GM10266 (cell line): ENCODE data around the gene UTY.

Experiments
- DNase-seq: peaks from one replicate; pipeline ENCODE4 v3.0.0; 2012; ENCODE audit errors: extremely low spot score
- TF ChIP-seq, protein P1 (sequence below): IDR thresholded peaks from 2 replicates; pipeline ENCODE4 v1.5.1; 2012; ENCODE audit warnings: mild to moderate bottlenecking, low read depth; ENCODE audit not compliant: control insufficient read depth, insufficient read depth; ENCODE audit errors: missing control alignments

UTY gene

DNA sequence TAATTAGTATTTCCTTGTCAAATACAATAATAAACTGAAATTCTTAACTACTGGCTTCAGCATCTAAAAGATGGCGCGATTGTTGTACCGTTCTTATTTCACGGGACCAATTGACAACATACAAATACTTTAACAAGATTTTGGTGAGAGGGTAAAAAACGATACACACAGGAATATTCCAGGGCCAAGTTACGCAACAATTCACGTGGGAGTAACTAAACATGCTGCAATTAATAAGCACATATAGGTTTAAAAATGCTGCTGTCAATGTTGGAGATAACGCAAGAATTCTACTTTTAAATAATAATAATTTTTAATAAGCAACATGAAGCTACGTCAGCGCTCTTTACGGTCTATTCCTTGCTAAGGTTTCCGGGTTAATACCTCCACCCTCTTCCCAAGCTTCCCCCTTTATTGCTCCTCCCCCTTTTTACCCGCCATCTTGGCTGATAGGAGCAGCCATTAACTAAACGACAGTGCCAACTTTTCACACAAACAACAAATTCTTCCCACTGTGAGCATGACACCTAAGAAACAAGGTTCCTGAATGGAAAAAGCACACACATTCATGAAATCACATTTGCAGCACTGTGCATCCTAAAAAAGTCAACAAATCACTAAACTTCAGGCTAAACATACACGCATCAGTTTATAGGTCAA, 1.6 kb downstream of the UTY start:
- peak; percentile 31 for DNase-seq
- TF ChIP-seq, protein P1, sequence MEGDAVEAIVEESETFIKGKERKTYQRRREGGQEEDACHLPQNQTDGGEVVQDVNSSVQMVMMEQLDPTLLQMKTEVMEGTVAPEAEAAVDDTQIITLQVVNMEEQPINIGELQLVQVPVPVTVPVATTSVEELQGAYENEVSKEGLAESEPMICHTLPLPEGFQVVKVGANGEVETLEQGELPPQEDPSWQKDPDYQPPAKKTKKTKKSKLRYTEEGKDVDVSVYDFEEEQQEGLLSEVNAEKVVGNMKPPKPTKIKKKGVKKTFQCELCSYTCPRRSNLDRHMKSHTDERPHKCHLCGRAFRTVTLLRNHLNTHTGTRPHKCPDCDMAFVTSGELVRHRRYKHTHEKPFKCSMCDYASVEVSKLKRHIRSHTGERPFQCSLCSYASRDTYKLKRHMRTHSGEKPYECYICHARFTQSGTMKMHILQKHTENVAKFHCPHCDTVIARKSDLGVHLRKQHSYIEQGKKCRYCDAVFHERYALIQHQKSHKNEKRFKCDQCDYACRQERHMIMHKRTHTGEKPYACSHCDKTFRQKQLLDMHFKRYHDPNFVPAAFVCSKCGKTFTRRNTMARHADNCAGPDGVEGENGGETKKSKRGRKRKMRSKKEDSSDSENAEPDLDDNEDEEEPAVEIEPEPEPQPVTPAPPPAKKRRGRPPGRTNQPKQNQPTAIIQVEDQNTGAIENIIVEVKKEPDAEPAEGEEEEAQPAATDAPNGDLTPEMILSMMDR = no peak

DNA sequence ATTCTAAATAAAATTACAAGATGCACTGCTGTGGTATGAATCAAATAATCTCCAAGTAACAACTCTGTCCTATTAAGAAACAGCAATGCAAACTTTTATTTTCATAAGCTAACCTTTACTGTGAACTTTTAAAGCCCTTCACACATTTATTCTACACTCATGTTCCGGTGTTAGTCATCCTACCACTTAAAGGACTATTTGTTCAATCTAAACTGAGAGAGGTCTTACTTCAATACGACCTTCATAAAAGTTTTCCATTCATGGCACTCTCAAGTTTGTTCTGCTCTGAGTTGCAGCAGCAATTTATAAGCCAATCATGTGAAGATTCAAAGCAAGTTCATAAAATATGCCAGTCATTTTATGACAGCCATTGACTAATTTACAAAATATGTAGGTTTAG, 4.8 kb downstream of the UTY start:
- TF ChIP-seq, protein P1 = no peak
- DNase-seq = no peak

DNA sequence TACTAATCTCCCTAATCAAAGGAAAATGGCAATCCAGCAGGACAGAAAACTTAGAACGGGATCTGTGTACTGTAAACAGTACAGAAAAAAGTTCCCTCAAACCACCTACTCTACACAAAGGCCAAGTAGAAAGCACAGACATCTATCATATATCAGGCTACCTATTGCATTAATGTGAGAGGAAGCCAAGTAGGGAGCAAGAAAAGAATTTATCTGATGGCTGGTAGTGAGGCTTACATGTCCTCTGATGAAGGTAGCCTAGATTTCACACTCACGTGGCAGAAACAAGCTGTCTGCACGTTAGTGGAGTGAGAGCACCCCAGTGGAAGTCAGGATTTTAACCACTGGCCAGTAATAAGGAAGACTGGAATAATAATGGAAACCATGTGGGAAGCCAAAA, 28.3 kb downstream of the UTY start:
- no peak for DNase-seq
- TF ChIP-seq, protein P1 = no peak

DNA sequence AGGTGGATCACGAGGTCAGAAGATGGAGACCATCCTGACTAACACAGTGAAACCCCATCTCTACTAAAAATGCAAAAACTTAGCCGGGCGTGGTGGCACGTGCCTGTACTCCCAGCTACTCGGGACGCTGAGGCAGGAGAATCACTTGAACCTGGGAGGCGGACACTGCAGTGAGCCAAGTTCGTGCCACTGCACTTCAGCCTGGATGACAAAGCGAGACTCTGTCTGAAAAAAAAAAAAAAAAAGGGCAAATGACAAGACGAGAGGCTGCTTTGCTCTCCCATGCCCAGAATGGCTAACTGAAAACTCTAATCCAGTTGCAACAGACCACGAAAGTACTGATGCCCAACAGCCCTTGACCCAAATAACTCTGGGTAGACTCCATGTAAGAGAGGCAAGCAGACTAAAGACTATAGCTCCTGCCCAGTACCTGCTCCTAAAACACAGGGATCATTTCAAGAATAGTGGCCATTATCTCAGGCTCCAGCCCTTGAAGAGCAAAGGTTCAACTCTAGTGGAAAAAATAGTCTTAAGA, 29.2 kb downstream of the UTY start:
- no peak for DNase-seq
- TF ChIP-seq, protein P1 = no peak

DNA sequence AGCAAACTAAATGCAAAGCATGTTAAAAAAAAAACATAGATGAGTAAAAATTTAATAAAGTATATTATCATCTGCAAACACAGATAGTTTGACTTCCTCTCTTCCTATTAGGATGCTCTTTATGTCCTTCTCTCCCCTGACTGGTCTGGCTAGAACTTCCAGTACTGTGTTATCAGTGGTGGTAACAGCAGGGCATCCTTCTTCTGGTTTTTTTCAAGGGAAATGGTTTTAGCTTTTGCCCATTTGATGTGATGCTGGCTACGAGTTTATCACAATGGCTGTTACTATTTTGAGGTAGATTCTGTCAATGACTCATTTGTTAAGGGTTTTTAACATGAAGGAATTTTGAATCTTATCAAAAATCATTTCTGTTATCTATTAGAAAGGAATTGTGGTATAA, 34.3 kb downstream of the UTY start:
- TF ChIP-seq, protein P1 = no peak

DNA sequence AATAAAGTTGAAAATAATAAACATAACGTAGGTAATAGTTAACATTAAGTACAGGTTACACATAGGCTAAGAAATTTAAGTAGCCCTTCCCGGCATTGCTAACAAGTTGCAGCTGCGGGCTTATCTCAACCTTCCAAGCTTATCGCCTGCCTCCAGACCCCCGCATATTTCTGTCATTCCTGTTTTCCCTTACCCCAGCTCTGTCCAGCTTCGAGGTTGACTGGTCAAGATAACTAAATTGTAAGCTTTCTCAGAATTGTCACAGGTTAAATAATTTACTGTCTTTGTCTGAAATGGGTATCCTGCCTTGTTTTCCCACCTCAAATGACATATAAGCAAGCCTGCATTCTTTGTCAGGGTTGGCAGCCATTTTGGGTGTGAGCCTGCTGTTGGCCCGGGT, 36.7 kb downstream of the UTY start:
- TF ChIP-seq, protein P1 = no peak
- DNase-seq = no peak

More for the DNA sequence above, 34.3 kb downstream of the UTY start:
- no peak for DNase-seq

DNA sequence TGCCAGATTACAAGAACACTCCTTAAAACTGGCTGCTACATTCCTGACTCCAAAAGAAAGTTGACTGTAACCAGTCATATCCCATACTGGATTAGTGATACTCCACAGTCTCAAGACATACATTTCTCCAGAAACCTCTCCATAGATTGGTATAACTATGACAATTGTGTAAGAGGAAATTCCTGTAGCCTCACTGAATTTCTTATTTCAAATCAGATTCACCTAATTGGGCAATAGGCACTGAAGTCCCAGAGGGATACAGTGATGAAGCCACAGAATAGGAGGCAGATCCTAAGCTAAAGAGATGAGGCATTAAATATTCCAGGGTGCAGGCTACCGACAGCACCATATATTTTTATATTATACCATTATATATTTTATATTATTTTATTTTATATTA, 39.0 kb downstream of the UTY start:
- no peak for DNase-seq
- TF ChIP-seq, protein P1 = no peak
